ENCODE results near the gene URI1.
"Not testable (repeated sequence)": the region's sequence is repeated elsewhere in the genome, so short reads cannot be mapped to it uniquely, and the experiment has no call there.

- not testable (repeated sequence) for TF ChIP-seq CTCF (IDR thresholded peaks at IDR 0.05; ENCODE audit: low read depth, low read length); POLR2A (IDR thresholded peaks at IDR 0.05; ENCODE audit: extremely low read depth, insufficient read length); MAX (IDR thresholded peaks at IDR 0.05; ENCODE audit: low read depth, low read length); MYC (IDR thresholded peaks at IDR 0.05; ENCODE audit: low read depth, low read length)
These were observed 26.2 kb upstream of the URI1 start for GRCh38 chr19:29915832-29916231.
